CD8-positive, alpha-beta memory T cell (primary cell): ENCODE measurements around the gene CAMK1D. TPM values are rescaled to one million over a fixed set of nuclear protein-coding genes. Genes with fewer than 3 reads are reported as not detected.

Experiments
- CTCF ChIA-PET: fragments of 350-600 bp; sonication (Branson Sonifier 250); formaldehyde crosslinking; loops from one replicate; lab custom pipeline; 2021; ENCODE audit warnings: antibody characterized with exemption; lab: Charles Lee
- POLR2A ChIA-PET: fragments of 350-600 bp; sonication (Branson Sonifier 250); formaldehyde crosslinking; loops from one replicate; lab custom pipeline; 2021; ENCODE audit warnings: antibody characterized with exemption; lab: Charles Lee
- DNase-seq, 5 donors: peaks; one replicate each; pipeline versions ENCODE4 v3.0.0 to v3.0.0-alpha.2; 2020 to 2022; ENCODE audit warnings: mixed read lengths in 1 of 5
- H3K27ac ChIP-seq: one replicate; pipeline ENCODE4 v1.7.0; 2013; ENCODE audit warnings: low read depth, mild to moderate bottlenecking, low read length, moderate library complexity
- H3K27me3 ChIP-seq: 2 replicates; pipeline ENCODE4 v1.7.0; 2013; ENCODE audit warnings: low read length, mild to moderate bottlenecking; ENCODE audit not compliant: insufficient read depth, poor library complexity, severe bottlenecking
- H3K36me3 ChIP-seq: 2 replicates; pipeline ENCODE4 v1.7.0; 2013; ENCODE audit warnings: mild to moderate bottlenecking, low read length, moderate library complexity; ENCODE audit not compliant: insufficient read depth
- H3K4me1 ChIP-seq: 2 replicates; pipeline ENCODE4 v1.7.0; 2013; ENCODE audit warnings: mild to moderate bottlenecking, low read length, moderate library complexity; ENCODE audit not compliant: insufficient read depth
- H3K4me3 ChIP-seq: 2 replicates; pipeline ENCODE4 v1.7.0; 2013; ENCODE audit warnings: mild to moderate bottlenecking, low read length
- H3K9me3 ChIP-seq: 2 replicates; pipeline ENCODE4 v1.7.0; 2013; ENCODE audit warnings: mild to moderate bottlenecking, low read length
- H3K27ac Mint-ChIP-seq, 8 donors: one replicate each; pipeline ENCODE4 v1.8.0; 2020 to 2021; ENCODE audit warnings: mixed read lengths in 8 of 8, mild to moderate bottlenecking in 6 of 8, inconsistent platforms in 3 of 8, moderate library complexity in 3 of 8
- H3K27me3 Mint-ChIP-seq, 2 donors: one replicate each; pipeline ENCODE4 v1.8.0; 2020 to 2021; ENCODE audit warnings: mixed read lengths in 2 of 2, mild to moderate bottlenecking in 1 of 2, moderate library complexity in 1 of 2
- H3K36me3 Mint-ChIP-seq, 3 donors: one replicate each; pipeline ENCODE4 v1.8.0; 2020 to 2021; ENCODE audit warnings: mixed read lengths in 3 of 3, inconsistent platforms in 1 of 3, mild to moderate bottlenecking in 1 of 3
- H3K4me1 Mint-ChIP-seq, 3 donors: one replicate each; pipeline ENCODE4 v1.8.0; 2020 to 2021; ENCODE audit warnings: mixed read lengths in 3 of 3, inconsistent platforms in 1 of 3, mild to moderate bottlenecking in 1 of 3
- H3K4me3 Mint-ChIP-seq, 7 donors: one replicate each; pipeline ENCODE4 v1.8.0; 2020 to 2021; ENCODE audit warnings: mixed read lengths in 7 of 7, mild to moderate bottlenecking in 6 of 7, moderate library complexity in 4 of 7, inconsistent platforms in 2 of 7
- H3K9me3 Mint-ChIP-seq, 5 donors: one replicate each; pipeline ENCODE4 v1.8.0; 2020 to 2022; ENCODE audit warnings: mixed read lengths in 5 of 5, mild to moderate bottlenecking in 3 of 5, moderate library complexity in 2 of 5, inconsistent platforms in 1 of 5
- polyA plus RNA-seq: library from polyadenylated mRNA; unstranded; fragments of 300-500 nt; fragmentation: Illumina TruSeq; gene quantifications from one replicate; pipeline ENCODE4 v1.2.3, GENCODE V29; 2021
- total RNA-seq, 2 experiments: library from RNA; stranded (reverse); gene quantifications; one replicate each; pipeline ENCODE4 v1.2.3, GENCODE V29; 2021

CAMK1D gene
- total and polyA plus RNA-seq, 3 experiments from 2014 or later, result 8.9 to 15.1 (median 10.0) TPM

GRCh38 chr10:12568391-12569009 lies 219.2 kb downstream of the CAMK1D start:
- no peaks in the 10 kb centered on the region for H3K27me3 Mint-ChIP-seq
- peaks cover 0 to 1% (median 0%) of the 10 kb centered on the region in 5 donors for H3K9me3 Mint-ChIP-seq
- DNase-seq, result no peak
- no peaks in the 10 kb centered on the region for H3K36me3 ChIP-seq
- H3K27ac Mint-ChIP-seq, result peak overlapping the region in 2 of 8 donors; percentile 25 to 63
- H3K4me3 ChIP-seq, result no peak overlapping the region
- H3K27me3 ChIP-seq, result no peaks in the 10 kb centered on the region
- CTCF ChIA-PET, result no interaction called here
- no peaks in the 10 kb centered on the region for H3K9me3 ChIP-seq
- POLR2A ChIA-PET, result no interaction called here
- H3K4me1 ChIP-seq, result no peaks in the 10 kb centered on the region
- H3K36me3 Mint-ChIP-seq, result peaks cover 0 to 5% (median 4%) of the 10 kb centered on the region in 3 donors
- H3K27ac ChIP-seq, result no peak overlapping the region
- peaks cover 12 to 26% (median 18%) of the 10 kb centered on the region in 3 donors for H3K4me1 Mint-ChIP-seq
- H3K4me3 Mint-ChIP-seq, result no peak overlapping the region

DNA sequence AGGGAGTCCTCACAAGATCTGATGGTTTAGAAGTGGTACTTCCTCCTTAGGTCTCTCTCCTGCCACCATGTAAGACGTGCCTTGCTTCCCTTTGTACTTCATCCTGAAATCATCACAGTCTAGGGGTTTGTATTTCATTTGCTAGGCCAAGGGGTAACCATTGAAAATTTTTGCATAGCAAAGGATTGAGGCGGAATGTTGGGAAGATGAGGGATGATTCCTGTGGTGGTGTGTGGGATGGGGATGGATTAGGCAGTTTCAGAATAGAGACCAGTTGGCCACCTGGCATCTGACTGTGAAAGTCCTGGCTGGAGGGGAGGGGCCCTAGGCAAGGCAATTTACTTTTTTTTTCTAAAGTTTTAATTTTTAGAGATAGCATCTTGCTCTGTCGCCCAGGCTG lies 222.9 kb downstream of the CAMK1D start:
- DNase-seq, result no peak
- Histone ChIP-seq H3K9me3 (no peaks in the 10 kb centered on the region), H3K27me3 (no peaks in the 10 kb centered on the region), H3K27ac (no peak overlapping the region), H3K36me3 (no peaks in the 10 kb centered on the region), H3K4me3 (no peak overlapping the region), H3K4me1 (no peaks in the 10 kb centered on the region)
- POLR2A ChIA-PET, result no interaction called here
- H3K9me3 Mint-ChIP-seq, result peaks cover 0 to 3% (median 0%) of the 10 kb centered on the region in 5 donors
- H3K4me3 Mint-ChIP-seq, result no peak overlapping the region
- H3K27me3 Mint-ChIP-seq, result no peaks in the 10 kb centered on the region
- CTCF ChIA-PET, result no interaction called here
- H3K36me3 Mint-ChIP-seq, result peaks cover 12 to 15% (median 12%) of the 10 kb centered on the region in 3 donors
- H3K4me1 Mint-ChIP-seq, result peaks cover 3 to 9% (median 7%) of the 10 kb centered on the region in 3 donors
- peak overlapping the region in 2 of 8 donors; percentile 24 to 29 for H3K27ac Mint-ChIP-seq

DNA sequence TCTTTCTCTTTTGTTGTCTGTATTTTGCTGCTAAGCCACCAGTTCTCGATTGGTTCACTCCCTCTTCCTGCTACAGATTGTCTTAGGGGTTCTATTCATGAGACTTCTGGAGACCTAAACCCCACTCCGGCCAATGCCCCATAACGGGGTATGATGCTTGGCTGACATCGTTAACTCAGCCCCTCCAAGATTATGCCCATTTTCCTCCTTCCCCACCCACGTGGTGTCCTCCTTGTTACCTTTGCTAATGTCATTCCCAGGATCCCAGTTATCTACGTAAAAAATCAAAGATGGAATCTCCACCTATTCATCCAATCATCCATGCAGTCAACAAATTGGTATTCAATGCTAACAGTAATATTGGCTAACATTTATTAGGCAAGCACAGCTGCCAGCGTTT lies 228.3 kb downstream of the CAMK1D start:
- H3K4me3 Mint-ChIP-seq, result no peak overlapping the region
- ChIA-PET POLR2A (no interaction called here), CTCF (interaction anchor here (1.1 kb wide), 1 partner anchor 10 kb away, joined by 3 read pairs; no protein-coding TSS in a partner anchor)

DNA sequence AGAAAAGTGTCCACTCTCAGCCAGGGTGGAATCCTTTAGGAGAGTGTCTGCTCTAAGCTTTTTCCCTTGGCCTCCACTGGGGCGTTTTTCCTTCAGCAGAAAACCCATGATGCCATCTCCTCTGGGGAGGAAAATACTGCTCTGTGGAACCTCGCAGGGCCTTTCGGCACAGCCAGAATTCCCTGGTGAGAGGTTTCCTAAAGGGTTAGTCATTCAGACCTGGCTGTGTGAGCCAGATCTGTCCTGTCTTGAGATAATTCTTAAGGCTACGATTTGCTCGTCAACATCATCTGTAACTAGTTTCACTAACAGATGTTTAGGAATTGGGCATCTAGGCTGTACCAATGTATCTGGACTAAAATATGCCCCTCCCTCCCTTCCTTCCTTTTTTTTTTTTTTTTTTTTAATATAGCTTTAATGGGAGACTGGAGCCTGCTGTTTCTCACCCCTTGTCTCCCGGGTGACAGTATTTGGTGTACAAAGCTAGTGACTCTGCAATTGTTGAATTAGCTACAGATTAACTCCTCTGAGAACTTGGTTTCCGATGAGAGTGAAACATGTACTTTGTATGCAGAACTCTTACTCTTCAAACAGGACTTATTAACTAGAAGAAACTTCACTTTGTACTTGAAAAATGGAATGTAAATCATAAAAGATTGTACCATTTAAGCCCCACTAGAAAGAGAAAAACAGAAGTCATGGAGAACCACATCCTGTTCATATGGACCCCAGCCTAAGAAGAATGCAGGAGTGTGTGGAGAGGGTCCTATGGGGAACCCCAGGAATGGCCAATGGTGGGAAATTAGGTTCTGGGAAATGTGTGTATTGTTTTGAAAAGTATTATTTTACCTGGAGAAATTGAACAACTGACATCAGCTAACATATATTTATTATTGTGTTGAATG lies 230.9 kb downstream of the CAMK1D start:
- Mint-ChIP-seq H3K4me1 (peaks cover 5 to 12% (median 9%) of the 10 kb centered on the region in 3 donors), H3K4me3 (no peak overlapping the region), H3K36me3 (peaks cover 5 to 22% (median 12%) of the 10 kb centered on the region in 3 donors), H3K9me3 (peaks cover 0 to 5% (median 1%) of the 10 kb centered on the region in 5 donors), H3K27ac (peak overlapping the region in 1 of 8 donors; percentile 2), H3K27me3 (no peaks in the 10 kb centered on the region)
- Histone ChIP-seq H3K9me3 (no peaks in the 10 kb centered on the region), H3K4me1 (no peaks in the 10 kb centered on the region), H3K4me3 (no peak overlapping the region), H3K36me3 (no peaks in the 10 kb centered on the region), H3K27ac (no peak overlapping the region), H3K27me3 (no peaks in the 10 kb centered on the region)
- no peak for DNase-seq
- POLR2A ChIA-PET, result no interaction called here
- CTCF ChIA-PET, result no interaction called here

More for the DNA sequence above, 228.3 kb downstream of the CAMK1D start:
- H3K9me3 Mint-ChIP-seq, result peaks cover 0 to 1% (median 0%) of the 10 kb centered on the region in 5 donors
- peaks cover 5 to 12% (median 9%) of the 10 kb centered on the region in 3 donors for H3K4me1 Mint-ChIP-seq
- Histone ChIP-seq H3K4me1 (no peaks in the 10 kb centered on the region), H3K27me3 (no peaks in the 10 kb centered on the region), H3K27ac (no peak overlapping the region), H3K9me3 (no peaks in the 10 kb centered on the region), H3K36me3 (no peaks in the 10 kb centered on the region), H3K4me3 (no peak overlapping the region)
- DNase-seq, result no peak
- H3K27me3 Mint-ChIP-seq, result no peaks in the 10 kb centered on the region
- H3K27ac Mint-ChIP-seq, result no peak overlapping the region
- H3K36me3 Mint-ChIP-seq, result peaks cover 12 to 17% (median 15%) of the 10 kb centered on the region in 3 donors

DNA sequence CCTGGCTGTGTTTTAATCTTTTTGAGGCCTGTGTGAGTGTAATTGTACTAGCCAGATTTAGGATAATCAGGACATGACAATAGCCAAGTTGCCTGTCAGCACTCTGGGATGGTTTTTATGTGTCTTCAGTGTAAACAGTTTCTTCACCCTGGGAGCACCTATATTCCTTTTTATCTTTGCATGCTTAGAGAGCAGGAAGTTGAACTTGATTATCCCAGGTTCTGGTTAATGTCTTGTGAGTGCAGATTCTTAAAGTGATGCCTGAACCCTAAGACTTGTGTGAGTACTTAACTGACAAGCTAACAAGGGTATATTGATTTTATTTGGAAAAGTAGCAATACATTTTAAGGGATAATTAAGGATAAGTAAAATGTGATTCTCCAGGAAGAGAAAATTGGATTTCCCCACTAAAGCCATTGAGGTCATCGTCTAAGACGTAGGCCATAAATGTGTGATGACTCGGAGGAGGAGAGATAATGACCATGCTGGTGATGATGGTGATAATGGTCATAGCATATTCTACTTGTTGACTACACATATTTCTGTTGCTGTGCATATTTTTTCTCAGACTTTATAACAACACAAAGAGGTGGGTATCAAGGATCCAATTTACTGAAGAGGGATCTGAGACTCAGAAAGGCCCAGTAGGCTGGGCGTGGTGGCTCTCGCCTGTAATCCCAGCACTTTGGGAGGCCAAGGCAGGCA lies 234.7 kb downstream of the CAMK1D start:
- H3K27me3 Mint-ChIP-seq, result no peaks in the 10 kb centered on the region
- ChIA-PET POLR2A (interaction anchor here (0.6 kb wide), 1 partner anchor 231 kb away, joined by 3 read pairs; no protein-coding TSS in a partner anchor), CTCF (no interaction called here)
- H3K4me3 Mint-ChIP-seq, result no peak overlapping the region
- Histone ChIP-seq H3K27me3 (no peaks in the 10 kb centered on the region), H3K4me3 (no peak overlapping the region), H3K36me3 (no peaks in the 10 kb centered on the region), H3K4me1 (peaks cover 25% of the 10 kb centered on the region), H3K9me3 (no peaks in the 10 kb centered on the region), H3K27ac (no peak overlapping the region)
- H3K27ac Mint-ChIP-seq, result no peak overlapping the region
- peaks cover 25 to 41% (median 31%) of the 10 kb centered on the region in 3 donors for H3K4me1 Mint-ChIP-seq
- peaks cover 0 to 5% (median 3%) of the 10 kb centered on the region in 5 donors for H3K9me3 Mint-ChIP-seq
- no peak for DNase-seq
- peaks cover 3 to 11% (median 6%) of the 10 kb centered on the region in 3 donors for H3K36me3 Mint-ChIP-seq

- no peak for DNase-seq
- CTCF ChIA-PET, result no interaction called here
- Mint-ChIP-seq H3K9me3 (peaks cover 0 to 5% (median 3%) of the 10 kb centered on the region in 5 donors), H3K27ac (peak overlapping the region in 4 of 8 donors; percentile 8 to 67 (median 34)), H3K4me3 (peak overlapping the region in 1 of 7 donors; percentile 12), H3K36me3 (peaks cover 3 to 11% (median 6%) of the 10 kb centered on the region in 3 donors), H3K27me3 (no peaks in the 10 kb centered on the region), H3K4me1 (peaks cover 28 to 54% (median 41%) of the 10 kb centered on the region in 3 donors)
- no peaks in the 10 kb centered on the region for H3K36me3 ChIP-seq
- no peak overlapping the region for H3K27ac ChIP-seq
- POLR2A ChIA-PET, result no interaction called here
- no peak overlapping the region for H3K4me3 ChIP-seq
- no peaks in the 10 kb centered on the region for H3K27me3 ChIP-seq
- peaks cover 33% of the 10 kb centered on the region for H3K4me1 ChIP-seq
- no peaks in the 10 kb centered on the region for H3K9me3 ChIP-seq
Observed at GRCh38 chr10:12586741-12587140, 237.4 kb downstream of the CAMK1D start.

DNA sequence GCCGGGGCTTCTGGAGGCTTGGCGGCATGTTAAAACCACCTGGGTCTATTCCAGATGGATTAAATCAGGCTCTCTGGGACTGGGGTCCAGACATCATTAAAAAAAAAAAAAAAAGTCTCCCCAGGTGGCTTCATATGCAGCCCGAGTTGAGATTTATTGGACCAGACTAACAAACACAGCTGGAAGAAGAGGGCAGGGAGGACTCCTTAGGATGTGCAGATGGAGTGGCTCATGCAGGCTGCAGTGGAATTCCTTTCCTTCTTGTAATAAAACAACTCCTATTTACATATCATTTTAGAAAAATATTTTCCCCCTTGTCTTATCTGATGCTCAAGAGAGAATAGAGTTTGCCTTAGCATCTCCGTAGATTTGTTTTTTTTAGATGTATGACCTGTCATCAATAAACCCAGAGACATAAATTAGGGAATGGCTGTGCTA lies 238.1 kb downstream of the CAMK1D start:
- H3K27me3 ChIP-seq, result no peaks in the 10 kb centered on the region
- Mint-ChIP-seq H3K36me3 (peaks cover 3 to 11% (median 6%) of the 10 kb centered on the region in 3 donors), H3K4me1 (peaks cover 28 to 55% (median 42%) of the 10 kb centered on the region in 3 donors), H3K27me3 (no peaks in the 10 kb centered on the region), H3K9me3 (peaks cover 0 to 5% (median 3%) of the 10 kb centered on the region in 5 donors), H3K4me3 (peak overlapping the region in 3 of 7 donors; percentile 65 to 85 (median 68)), H3K27ac (peak overlapping the region in 4 of 8 donors; percentile 4 to 67 (median 42))
- H3K36me3 ChIP-seq, result no peaks in the 10 kb centered on the region
- CTCF ChIA-PET, result interaction anchor here (0.8 kb wide), 1 partner anchor 9 kb away, joined by 3 read pairs; no protein-coding TSS in a partner anchor
- no peak for DNase-seq
- H3K27ac ChIP-seq, result no peak overlapping the region
- POLR2A ChIA-PET, result interaction anchor here (1.0 kb wide), 1 partner anchor 18 kb away, joined by 4 read pairs; no protein-coding TSS in a partner anchor
- H3K4me3 ChIP-seq, result no peak overlapping the region
- no peaks in the 10 kb centered on the region for H3K9me3 ChIP-seq
- peaks cover 33% of the 10 kb centered on the region for H3K4me1 ChIP-seq
